Measurements from ENCODE around the gene TRIM71.

- TF ChIP-seq, protein P1, sequence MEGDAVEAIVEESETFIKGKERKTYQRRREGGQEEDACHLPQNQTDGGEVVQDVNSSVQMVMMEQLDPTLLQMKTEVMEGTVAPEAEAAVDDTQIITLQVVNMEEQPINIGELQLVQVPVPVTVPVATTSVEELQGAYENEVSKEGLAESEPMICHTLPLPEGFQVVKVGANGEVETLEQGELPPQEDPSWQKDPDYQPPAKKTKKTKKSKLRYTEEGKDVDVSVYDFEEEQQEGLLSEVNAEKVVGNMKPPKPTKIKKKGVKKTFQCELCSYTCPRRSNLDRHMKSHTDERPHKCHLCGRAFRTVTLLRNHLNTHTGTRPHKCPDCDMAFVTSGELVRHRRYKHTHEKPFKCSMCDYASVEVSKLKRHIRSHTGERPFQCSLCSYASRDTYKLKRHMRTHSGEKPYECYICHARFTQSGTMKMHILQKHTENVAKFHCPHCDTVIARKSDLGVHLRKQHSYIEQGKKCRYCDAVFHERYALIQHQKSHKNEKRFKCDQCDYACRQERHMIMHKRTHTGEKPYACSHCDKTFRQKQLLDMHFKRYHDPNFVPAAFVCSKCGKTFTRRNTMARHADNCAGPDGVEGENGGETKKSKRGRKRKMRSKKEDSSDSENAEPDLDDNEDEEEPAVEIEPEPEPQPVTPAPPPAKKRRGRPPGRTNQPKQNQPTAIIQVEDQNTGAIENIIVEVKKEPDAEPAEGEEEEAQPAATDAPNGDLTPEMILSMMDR (IDR thresholded peaks at IDR 0.05), result no peak
- no peak for TF ChIP-seq POLR2A (IDR thresholded peaks at IDR 0.05)
Observed at GRCh38 chr3:32797776-32798175, 20.0 kb upstream of the TRIM71 start.

All from Peyer's patch (tissue), 4 donors.